GM18511 (cell line): ENCODE results near the gene DRC1.

Source experiments
- ATAC-seq: cut with Tn5 transposase; IDR thresholded peaks from one replicate; pipeline ENCODE4 v1.9.1; 2021; ENCODE audit warnings: mild to moderate bottlenecking, moderate library complexity; ENCODE audit not compliant: unreplicated experiment

The DRC1 gene

DNA sequence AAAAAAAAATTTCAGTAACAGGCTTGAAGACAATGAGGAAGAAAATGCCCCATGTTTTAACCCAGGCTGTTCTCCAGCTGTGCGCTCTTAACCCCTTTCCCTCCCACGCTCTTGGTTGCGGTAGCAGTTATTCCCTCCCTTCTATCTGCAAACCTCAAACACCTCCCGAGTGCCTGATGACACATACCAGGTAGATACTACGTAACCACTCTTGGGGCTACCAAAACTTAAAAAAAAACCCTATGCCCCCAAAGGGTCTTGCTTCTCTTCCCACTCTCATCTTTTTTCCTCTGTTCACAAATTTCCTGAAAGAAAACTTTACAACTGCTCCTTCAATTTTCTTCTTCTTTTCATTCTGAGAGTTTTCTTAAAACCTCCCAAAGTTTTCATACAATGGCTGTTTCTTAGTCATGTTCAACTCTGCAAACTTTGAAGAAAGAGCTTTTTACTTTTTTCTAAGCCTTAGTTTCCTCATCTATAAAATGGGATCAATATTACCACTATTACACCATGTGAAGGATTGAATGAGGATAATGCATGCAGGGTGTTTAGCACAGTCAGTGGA is 4.9 kb upstream of the DRC1 start:
- ATAC-seq = no peak

DNA sequence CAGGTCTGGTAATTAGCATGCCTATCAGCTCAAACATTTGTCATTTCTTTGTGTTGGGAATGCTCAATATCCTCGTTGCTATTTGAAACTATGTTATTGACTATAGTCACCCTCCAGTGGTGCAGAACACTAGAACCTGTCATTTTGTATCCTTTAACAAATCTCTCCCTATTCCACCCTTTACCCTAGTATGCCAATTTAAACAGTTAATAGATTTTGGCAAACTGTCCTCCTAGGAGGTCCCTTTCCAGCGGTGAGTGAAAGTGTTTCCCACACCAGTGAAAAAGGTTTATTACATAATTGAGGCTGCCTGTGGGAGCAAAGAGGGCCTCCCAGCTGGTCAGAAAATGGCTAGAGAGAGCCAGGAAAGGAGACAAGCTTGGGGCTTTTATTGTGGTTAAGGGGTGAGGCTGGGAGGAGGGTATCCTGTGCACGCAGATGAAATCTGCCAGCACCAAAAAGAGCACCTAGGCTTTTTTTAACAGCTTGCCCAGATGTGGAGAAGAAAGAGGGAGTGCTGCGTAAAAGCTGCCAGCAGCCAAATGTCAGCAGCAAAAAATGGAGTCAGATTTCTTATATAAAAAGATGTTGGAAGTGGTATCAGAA is 1.8 kb upstream of the DRC1 start:
- no peak for ATAC-seq

DNA sequence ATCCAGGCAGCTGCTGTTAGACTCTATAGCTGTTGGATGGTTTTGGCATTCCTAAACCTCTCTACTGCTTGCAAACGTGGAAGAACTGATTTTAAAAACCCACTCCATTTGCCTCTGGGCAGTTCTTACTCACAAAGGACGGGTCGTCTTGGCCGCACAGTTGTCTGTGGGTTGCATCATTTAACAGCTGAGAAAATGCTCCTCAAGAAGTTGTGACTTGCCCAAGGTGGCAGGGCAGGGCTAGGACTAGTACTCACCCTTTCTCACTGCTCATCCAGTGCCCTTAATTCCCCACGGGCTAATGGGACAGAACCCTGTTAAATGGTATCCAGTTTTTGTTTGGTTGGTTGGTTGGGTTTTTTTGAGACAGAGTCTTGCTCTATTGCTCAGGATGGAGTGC is 997 bp upstream of the DRC1 start:
- no peak for ATAC-seq

DNA sequence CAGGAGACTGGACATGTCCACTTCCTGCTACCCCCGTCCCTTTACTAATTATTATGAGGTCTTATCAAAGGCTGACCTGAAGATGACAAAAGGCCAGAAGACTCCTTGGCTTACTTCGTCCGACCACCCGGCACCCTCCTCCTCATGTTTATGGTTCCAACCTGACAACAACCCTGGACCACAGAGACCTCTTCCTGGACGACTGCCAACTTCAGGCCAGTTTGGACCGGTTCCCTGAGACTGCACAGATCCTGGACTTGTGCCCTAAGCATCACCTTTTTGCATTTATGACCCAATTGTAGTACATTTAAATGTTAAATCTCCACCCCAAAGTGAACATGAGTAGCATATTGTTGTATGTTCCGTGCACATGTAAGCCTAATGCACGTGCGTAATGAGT is 5.8 kb downstream of the DRC1 start:
- ATAC-seq = no peak

DNA sequence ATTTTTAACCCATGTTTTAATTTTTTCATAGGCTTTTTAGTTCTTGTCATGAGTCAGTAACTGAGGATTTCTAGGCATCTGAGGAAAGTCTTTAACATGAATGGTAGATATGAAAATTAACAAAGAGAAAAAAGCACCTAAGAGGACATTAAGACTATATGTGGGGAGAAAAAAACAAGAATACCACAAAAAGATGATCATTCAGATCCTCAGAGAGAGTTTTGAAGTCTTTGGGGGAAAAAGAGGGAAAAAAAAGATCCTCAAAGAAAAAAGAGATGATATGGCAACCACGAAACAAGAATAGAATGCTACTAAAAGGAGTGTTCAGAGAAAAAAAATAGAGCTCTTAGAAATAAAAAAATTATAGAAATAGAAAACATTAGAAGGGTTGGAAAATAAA is 8.1 kb downstream of the DRC1 start:
- no peak for ATAC-seq

DNA sequence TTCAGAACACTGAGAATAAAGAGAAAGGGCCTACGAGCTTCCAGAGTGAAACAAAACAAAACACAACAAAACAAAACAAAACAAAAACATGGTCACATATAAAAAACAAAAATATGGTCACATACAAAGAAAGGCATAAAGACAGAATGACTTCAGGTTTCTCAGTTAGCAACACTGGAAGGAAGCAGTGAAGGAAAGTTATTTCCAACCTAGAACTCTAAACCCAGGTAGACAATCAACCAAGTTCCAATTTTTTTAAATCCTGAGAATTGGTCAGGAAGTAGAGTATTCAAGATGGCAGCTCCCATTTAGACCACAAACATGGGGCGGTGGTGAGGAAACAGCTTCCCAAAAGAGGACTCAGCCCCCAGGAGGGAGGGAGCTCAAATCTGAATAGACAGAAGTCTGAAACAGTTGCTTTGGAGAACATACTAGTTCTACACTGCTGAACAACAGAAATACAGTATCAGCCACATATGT is 9.1 kb downstream of the DRC1 start:
- no peak for ATAC-seq

DNA sequence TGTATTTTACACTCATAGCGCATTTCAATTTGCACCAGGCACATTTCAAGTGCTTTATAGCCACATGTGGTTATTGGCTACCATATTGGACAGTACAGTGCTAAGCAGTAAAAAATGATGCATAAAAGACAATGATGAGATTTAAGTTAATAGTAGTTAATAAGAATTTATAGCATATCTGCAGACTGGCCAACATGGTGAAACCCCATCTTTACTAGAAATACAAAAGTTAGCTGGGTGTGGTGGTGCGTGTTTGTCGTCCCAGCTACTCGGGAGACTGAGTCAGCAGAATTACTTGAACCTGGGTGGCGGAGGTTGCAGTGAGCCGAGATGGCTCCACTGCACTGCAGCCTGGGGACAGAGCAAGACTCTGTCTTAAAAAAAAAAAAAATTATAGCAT is 9.7 kb downstream of the DRC1 start:
- no peak for ATAC-seq

DNA sequence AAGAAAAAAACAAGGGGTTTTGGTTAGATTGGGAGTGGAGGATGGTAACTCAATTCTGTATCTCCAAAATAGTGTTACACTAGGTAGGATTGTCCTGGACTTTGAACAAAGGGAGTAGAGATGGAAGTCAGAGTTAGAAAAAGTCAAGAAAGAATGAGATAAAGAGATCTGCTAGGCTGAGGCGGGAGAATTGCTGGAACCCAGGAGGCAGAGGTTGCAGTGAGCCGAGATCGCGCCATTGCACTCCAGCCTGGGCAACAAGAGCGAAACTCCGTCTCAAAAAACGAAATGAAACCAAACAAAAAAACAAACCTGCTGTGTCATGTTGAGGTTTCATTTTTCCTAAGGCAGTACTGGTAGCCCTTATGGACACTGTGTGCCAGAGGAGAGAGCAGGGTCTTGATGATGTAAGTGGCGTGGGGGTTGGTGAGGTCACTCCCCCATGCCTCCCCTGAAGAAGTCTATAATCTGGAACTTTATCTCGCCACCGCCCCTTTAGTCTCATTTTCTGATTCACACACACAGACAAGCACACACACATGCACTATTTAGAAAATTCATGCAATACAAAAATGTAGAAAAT is 10.5 kb downstream of the DRC1 start:
- ATAC-seq = peak; percentile 40

DNA sequence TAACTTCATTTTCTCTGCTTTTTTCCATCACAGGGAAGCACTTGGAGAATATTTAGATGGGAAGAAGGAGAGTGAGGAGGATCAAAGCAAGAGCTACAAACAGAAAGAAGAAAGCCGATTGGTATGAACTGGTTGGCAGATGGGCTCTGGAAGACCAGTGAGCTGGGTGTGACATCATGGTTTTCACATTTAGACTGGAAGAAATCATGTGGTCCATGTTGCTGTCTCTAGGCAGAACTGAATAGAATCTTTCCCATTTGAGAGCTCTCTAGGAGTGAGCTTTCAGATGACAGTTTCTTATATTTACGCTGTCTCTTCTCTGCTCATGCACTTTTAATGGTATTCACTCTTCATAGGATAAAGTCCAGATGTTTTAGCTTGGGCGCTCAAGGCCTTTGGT is 12.6 kb downstream of the DRC1 start:
- ATAC-seq = no peak

DNA sequence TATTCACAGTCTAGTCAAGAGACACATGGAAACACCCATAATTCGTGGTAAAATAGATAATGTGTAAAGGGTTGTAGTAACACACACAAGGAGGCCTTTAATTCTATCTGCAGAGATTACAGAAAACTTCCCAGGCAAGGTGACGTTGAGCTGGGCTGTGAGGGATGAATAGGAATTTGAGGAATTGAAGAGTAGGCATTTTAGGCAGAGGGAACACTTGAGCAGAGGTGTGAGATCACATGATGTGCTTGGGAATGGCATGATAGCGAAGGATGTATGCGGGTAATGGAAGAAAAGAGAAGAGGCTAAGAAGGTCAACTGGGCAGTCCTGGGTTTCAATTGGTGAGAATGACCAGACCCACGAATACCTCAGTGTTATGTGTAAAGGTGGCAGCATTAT is 20.2 kb downstream of the DRC1 start:
- ATAC-seq = no peak

DNA sequence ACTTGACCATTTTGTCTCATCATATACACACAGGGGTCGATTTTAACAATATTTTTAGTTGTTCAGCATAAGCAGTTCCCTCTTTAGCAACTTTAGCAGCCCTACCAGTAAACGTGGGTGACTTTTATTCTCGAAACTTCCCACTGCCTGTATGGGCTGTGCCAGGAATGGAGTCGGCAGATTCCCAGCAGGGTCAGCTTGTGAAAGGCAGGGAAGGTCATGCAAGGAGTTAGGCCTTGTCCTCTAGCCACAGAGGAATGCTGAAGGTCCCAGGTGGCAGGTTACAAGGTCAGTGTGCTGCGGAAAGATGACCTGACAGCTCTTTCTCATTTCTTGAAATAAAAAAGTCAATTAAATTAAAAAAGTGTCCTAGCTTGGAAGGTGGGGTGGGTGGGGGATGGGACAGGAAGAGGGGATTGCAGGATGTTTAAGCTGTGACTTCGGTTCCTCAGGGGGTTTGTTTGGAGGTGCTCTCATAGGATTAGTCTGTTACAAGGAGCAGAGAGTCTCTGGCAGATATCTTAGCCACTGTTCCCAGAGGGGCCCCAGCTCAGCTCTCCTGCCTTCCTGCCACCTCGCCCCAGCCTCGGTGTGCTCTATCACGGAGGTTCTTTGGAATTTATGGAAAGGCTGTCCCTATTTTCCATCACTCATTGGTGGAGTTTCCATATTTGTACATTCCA is 21.4 kb downstream of the DRC1 start:
- no peak for ATAC-seq

DNA sequence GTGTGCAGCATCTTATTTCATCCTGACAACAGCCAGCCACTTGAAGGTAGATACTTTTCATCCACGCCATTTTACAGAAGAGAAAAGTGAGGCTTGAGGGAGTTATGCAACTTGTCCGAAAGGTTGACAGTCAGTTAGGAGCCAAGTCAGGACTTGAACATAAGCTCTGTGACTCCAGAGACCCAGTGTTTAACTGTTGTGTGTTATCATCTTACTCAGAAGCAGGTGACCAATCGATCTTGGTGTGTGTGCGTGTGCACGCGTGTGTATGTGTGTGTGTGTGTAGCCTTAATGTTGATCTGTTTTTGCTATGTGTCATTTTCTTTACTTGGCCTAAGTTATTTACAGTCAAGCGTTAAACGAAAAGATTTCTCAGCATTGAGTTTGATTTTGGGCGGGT is 22.0 kb downstream of the DRC1 start:
- no peak for ATAC-seq

DNA sequence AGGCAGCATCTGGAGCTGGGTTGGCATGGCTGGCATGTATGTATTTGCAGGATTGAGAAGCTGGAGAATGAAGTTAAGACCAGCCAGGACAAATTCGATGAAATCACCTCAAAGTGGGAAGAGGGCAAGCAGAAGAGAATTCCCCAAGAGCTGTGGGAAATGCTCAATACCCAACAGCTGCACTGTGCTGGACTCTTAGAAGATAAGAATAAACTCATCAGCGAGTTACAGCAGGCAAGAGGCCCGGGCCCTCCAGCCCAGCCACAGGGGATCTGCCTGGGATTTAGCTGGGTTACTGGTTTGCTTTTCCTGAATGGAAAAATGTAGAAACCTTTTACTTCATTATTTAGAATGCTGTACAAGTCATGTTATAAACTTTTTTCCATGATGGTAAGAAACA is 22.5 kb downstream of the DRC1 start:
- ATAC-seq = no peak

DNA sequence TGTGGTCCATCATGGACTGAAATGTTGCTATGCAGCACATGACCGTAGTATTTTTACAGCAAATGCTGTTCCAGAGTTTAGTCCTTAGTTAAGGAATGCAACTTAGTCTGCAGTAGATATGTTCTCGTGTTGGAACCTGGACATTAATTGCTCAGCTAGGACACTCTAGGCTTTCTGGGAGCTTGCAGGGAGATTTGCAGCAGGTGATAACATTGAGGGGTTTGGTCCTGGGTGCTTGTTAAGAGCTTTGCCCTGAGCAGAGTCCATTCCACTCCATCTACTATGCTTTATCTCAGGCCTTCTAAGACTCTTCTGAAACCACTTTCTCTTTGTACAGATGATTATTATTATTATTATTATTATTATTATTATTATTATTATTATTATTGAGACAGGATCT is 27.1 kb downstream of the DRC1 start:
- ATAC-seq = no peak

DNA sequence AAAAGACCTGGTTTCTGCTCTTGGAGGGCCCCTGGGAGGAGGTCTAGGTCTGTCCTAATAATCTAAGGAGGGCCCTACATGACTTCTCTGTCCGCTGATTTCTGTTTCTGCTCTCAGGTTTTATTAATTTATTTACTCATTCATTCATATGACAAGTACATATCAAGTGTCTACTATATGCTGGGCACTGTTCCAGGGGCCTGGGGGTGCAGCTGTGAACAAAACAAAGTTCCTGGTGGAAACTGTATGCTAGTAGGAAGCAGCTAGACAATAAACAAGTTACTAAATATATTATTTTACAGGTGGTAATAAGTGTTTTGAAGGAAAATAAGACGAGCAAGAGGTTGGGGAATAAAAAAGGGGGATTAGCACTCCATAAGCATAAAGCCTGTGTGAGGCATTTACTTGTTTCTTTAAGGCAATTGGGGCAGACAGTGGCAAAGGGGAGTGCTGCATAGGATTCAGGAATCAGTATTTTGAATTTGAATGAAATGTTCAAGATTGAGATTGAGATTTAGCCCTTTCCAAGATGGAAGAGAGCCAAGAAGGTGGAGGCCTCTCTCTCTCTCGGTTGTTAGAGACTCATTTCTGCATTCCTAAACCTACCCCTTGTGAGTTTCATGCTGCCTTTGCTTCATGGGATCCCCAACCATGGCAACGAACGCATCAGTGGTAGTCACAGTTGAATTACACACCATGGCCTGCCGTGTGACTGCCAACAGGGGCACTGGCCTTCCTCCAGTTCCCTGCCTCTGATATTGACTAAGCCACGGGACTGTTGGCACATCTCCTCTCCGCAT is 28.3 kb downstream of the DRC1 start:
- ATAC-seq = no peak

DNA sequence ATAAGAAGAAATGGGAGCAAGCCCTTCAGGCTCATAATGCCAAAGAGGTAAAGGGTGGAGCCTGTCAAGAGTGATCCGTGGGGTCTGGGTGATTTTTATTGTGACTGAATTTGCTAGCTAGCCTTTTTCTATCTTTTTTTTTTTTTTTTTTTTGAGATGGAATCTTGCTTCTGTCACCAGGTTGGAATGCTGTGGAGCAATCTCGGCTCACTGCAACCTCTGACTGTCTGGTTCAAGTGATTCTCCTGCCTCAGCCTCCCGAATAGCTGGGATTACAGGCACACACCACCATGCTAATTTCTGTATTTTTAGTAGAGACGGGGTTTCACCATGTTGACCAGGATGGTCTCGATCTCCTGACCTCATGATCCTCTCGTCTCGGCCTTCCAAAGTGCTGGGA is 29.1 kb downstream of the DRC1 start:
- ATAC-seq = no peak

DNA sequence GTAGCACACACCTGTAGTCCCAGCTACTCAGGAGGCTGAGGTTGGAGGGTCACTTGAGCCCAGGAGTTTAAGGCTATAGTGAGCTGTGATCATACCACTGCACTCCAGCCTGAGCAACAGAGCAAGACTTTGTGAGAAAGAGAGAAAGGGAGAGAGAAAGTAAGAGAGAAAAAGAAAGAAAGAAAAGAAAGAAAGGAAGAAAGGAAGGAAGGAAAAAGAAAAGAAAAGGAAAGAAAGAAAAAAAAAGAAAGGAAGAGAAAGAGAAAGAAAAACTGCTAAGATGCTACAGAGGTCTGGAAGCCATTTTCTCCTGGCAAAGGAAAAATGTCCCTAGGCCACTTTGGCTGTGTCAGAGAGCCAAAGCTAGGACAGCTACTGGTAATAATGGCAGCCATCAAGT is 30.6 kb downstream of the DRC1 start:
- ATAC-seq = no peak

DNA sequence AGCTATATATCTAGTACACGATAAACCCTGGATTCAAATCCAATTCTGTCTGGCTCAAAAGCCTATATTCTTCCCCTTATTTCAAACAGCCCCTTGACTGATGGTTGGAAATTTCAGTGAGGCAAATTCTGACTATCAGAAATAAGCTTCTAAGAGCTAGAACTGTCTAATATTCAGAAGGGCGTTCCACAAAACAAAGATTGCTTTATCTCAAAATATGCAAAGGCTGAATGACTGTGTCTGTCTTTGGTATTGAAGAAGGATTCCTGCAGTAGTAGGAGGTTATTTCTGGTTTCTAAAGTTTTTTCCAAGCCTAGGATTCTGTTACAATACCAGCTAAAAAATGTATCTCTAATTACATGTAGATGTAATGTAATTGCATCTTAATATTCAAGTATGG is 31.1 kb downstream of the DRC1 start:
- ATAC-seq = no peak

DNA sequence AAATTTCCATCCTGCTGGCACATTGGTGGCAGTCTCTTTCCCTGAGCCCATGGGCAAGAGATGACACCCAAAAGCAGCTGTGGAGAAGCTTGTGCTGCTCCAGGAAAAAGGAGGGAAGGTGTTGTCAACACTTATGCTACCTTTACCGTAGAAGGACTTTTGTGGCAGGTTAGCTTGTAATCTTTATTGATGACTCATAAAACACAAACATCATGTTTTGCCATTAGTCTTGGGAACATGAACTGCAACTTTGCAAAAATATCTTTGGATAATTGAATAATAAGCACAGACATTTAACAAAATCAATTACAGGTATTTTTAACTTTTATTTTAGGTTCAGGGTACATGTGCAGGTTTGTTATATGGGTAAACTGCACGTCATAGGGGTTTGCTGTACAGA is 33.4 kb downstream of the DRC1 start:
- ATAC-seq = no peak

DNA sequence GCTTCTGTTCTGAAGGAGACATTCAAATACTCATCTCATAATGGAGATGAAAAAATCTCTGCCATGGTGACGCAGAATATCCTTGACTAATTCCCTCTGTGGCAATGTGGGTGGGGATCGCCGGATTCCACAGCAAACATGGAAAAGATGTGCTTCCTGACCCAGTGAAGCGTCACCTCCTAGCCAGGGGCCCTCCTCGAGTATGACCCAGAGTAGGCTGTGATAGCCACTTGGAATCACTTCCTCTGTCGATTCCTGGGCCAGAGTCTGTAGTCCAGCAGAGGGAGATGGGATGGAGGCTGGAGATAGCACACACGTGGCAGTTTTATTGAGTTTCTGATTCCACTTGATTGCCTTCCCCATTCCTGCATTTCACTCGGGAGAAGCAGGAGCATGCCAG is 36.8 kb downstream of the DRC1 start:
- ATAC-seq = no peak

DNA sequence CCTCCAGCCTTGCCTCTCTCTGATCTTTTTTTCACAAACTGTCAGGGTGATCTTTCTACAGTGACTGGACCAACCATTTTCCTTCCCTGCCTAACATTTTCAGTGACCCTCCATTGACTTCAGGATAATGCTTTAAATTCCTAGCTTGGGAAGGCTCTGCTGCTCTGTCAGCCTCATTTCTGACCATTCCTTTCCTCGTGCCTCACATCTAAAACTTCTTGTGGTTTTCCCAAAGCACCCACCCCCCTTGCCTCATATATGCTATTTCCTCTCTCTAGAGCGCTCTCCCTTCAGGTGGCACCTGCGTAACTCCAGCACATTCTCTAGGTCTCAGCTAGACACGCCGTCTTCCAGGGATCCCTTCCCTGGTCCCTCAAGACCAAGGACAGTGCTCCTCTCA is 37.2 kb downstream of the DRC1 start:
- ATAC-seq = no peak

DNA sequence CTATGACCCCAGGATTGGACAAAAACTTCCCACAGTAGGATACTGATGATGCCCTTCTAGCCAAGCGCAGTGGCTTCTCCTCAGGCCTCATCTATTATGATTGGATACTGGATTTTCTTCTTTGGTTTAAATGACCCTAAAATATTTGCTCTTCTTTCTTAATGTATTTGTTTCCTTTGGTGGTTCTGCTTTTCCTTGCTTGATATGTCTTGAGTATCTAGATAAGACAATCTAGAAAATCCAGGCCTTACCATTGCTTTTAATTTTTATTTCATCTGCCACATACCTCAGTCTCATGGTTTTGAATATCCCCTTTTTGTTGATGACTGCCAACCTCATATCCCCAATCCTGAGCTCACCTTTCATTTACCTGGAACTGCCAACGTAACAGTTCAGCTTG is 40.6 kb downstream of the DRC1 start:
- no peak for ATAC-seq
